GM19193 (cell line): ENCODE data around the gene FBXO15.

ENCODE experiments used
- POLR2A ChIP-seq: IDR thresholded peaks from 4 replicates; pipeline ENCODE4 v1.6.1; 2011; ENCODE audit not compliant: insufficient read depth, insufficient read length; ENCODE audit errors: extremely low read depth

The FBXO15 gene

GRCh38 chr18:74139411-74139810 is 8.2 kb downstream of the FBXO15 start:
- TF ChIP-seq POLR2A, result no peak

- TF ChIP-seq POLR2A, result no peak
Measured at GRCh38 chr18:74137920-74138538, 9.6 kb downstream of the FBXO15 start.

GRCh38 chr18:74132201-74132600 is 15.4 kb downstream of the FBXO15 start:
- TF ChIP-seq POLR2A, result no peak

- no peak for TF ChIP-seq POLR2A
Measured at GRCh38 chr18:74131124-74131523, 16.5 kb downstream of the FBXO15 start.

GRCh38 chr18:74128159-74128558 is 19.5 kb downstream of the FBXO15 start:
- no peak for TF ChIP-seq POLR2A

GRCh38 chr18:74126684-74127655 is 20.7 kb downstream of the FBXO15 start:
- no peak for TF ChIP-seq POLR2A

GRCh38 chr18:74124642-74125041 is 23.0 kb downstream of the FBXO15 start:
- no peak for TF ChIP-seq POLR2A

- no peak for TF ChIP-seq POLR2A
Measured at GRCh38 chr18:74123200-74123599, 24.4 kb downstream of the FBXO15 start.

- TF ChIP-seq POLR2A, result no peak
Measured at GRCh38 chr18:74116633-74117554, 30.7 kb downstream of the FBXO15 start.

GRCh38 chr18:74115046-74115445 is 32.6 kb downstream of the FBXO15 start:
- no peak for TF ChIP-seq POLR2A

GRCh38 chr18:74114116-74114515 is 33.5 kb downstream of the FBXO15 start:
- no peak for TF ChIP-seq POLR2A

- TF ChIP-seq POLR2A, result no peak
Measured at GRCh38 chr18:74113711-74114110, 33.9 kb downstream of the FBXO15 start.

GRCh38 chr18:74110976-74111375 is 36.7 kb downstream of the FBXO15 start:
- no peak for TF ChIP-seq POLR2A

GRCh38 chr18:74110149-74110548 is 37.5 kb downstream of the FBXO15 start:
- no peak for TF ChIP-seq POLR2A

- TF ChIP-seq POLR2A, result no peak
Measured at GRCh38 chr18:74108460-74108859, 39.2 kb downstream of the FBXO15 start.
